Natural killer cell (primary cell): ENCODE data around the gene PRELP. TPM values are rescaled to one million over a fixed set of nuclear protein-coding genes. Genes with fewer than 3 reads are reported as not detected.

ENCODE experiments used
- ATAC-seq, 3 donors: fragments of 150-1000 bp in 2 of 3; fragments of 200-7000 bp in 1 of 3; cut with Tn5 transposase; 1 replicate in 1 of 3; 2 replicates in 2 of 3; pipeline ENCODE4 v1.10.0; 2021; ENCODE audit warnings: mild to moderate bottlenecking in 2 of 3, moderate library complexity in 2 of 3
- DNase-seq, 2 donors: peaks; one replicate each; pipeline versions ENCODE4 v3.0.0 to v3.0.0-alpha.2; 2013 to 2021; ENCODE audit warnings: mixed read lengths in 1 of 2
- H3K27ac ChIP-seq: one replicate; pipeline ENCODE4 v1.5.1; 2013; ENCODE audit warnings: mild to moderate bottlenecking, low read length
- H3K27me3 ChIP-seq: one replicate; pipeline ENCODE4 v1.6.1; 2013; ENCODE audit warnings: low read length; ENCODE audit not compliant: control insufficient read depth, insufficient read depth
- H3K36me3 ChIP-seq: one replicate; pipeline ENCODE4 v1.6.1; 2013; ENCODE audit warnings: low read length; ENCODE audit not compliant: control insufficient read depth, insufficient read depth
- H3K4me1 ChIP-seq: one replicate; pipeline ENCODE4 v1.6.1; 2013; ENCODE audit warnings: low read length; ENCODE audit not compliant: control insufficient read depth, insufficient read depth
- H3K4me3 ChIP-seq: one replicate; pipeline ENCODE4 v1.5.1; 2013; ENCODE audit warnings: low read length
- H3K9me3 ChIP-seq: one replicate; pipeline ENCODE4 v1.6.1; 2013; ENCODE audit warnings: low read length; ENCODE audit not compliant: control insufficient read depth, insufficient read depth
- H3K27ac Mint-ChIP-seq, 2 donors: one replicate each; pipeline ENCODE4 v1.8.0; 2022; ENCODE audit warnings: mild to moderate bottlenecking in 2 of 2, mixed read lengths in 2 of 2, moderate library complexity in 1 of 2
- H3K27me3 Mint-ChIP-seq, 2 donors: one replicate each; pipeline ENCODE4 v1.8.0; 2022; ENCODE audit warnings: low read depth in 2 of 2, mixed read lengths in 2 of 2
- H3K36me3 Mint-ChIP-seq: one replicate; pipeline ENCODE4 v1.8.0; 2022; ENCODE audit warnings: mixed read lengths
- H3K4me1 Mint-ChIP-seq, 2 donors: one replicate each; pipeline ENCODE4 v1.8.0; 2022; ENCODE audit warnings: mixed read lengths in 2 of 2
- H3K4me3 Mint-ChIP-seq: one replicate; pipeline ENCODE4 v1.8.0; 2022; ENCODE audit warnings: mild to moderate bottlenecking, moderate library complexity, mixed read lengths
- H3K9me3 Mint-ChIP-seq, 2 donors: one replicate each; pipeline ENCODE4 v1.8.0; 2022; ENCODE audit warnings: mixed read lengths in 2 of 2
- CTCF ChIP-seq: fragments of 200-600 bp; IDR thresholded peaks from one replicate; pipeline ENCODE4 v1.8.0; 2022; ENCODE audit warnings: antibody characterized with exemption
- WGBS: methylation state at CpG from one replicate; pipeline ENCODE4 v1.1.7; 2013; ENCODE audit warnings: missing lambda C conversion rate; ENCODE audit not compliant: insufficient coverage; 5-methylcytosine and 5-hydroxymethylcytosine counted together
- intact Hi-C: fragments of 100-400 bp; cut with micrococcal nuclease; formaldehyde crosslinking; loops from one replicate; pipeline ENCODE4 v1.14.2; 2022
- total RNA-seq, 4 donors: library from RNA; stranded (reverse); fragments of 120-200 nt in 1 of 4; gene quantifications; one replicate each; pipeline versions ENCODE4 v1.2.3 to v1.2.4, GENCODE V29; 2013 to 2022

PRELP gene
- total RNA-seq, 3 donors from 2014 or later (not counting 1 experiment from before 2014, with no cell fraction given) = not detected

- peaks cover 20 to 27% of the 10 kb centered on the region in 2 donors for H3K27me3 Mint-ChIP-seq
- WGBS = 97% methylated on average over 4 of the region's 4 CpGs
These were observed 48.2 kb upstream of the PRELP start for GRCh38 chr1:203427451-203427850.

GRCh38 chr1:203428981-203429599 is 46.5 kb upstream of the PRELP start:
- H3K36me3 Mint-ChIP-seq = no peaks in the 10 kb centered on the region
- H3K4me1 ChIP-seq = no peaks in the 10 kb centered on the region
- no peaks in the 10 kb centered on the region for H3K36me3 ChIP-seq
- WGBS = 69% methylated on average over 11 of the region's 11 CpGs
- intact Hi-C loops = no loop called here
- no peak for TF ChIP-seq CTCF
- no peak overlapping the region for H3K4me3 ChIP-seq
- no peak overlapping the region for H3K27ac Mint-ChIP-seq
- no peak overlapping the region for H3K4me3 Mint-ChIP-seq
- H3K27me3 ChIP-seq = no peaks in the 10 kb centered on the region
- no peaks in the 10 kb centered on the region for H3K4me1 Mint-ChIP-seq
- no peak for DNase-seq
- no peak for ATAC-seq
- H3K27me3 Mint-ChIP-seq = peaks cover 29 to 32% of the 10 kb centered on the region in 2 donors
- no peak overlapping the region for H3K27ac ChIP-seq
- no peaks in the 10 kb centered on the region for H3K9me3 ChIP-seq
- H3K9me3 Mint-ChIP-seq = no peaks in the 10 kb centered on the region

More at GRCh38 chr1:203427451-203427850, 48.2 kb upstream of the PRELP start:
- no peaks in the 10 kb centered on the region for H3K27me3 ChIP-seq
- Mint-ChIP-seq H3K9me3 (no peaks in the 10 kb centered on the region), H3K36me3 (no peaks in the 10 kb centered on the region), H3K4me3 (no peak overlapping the region), H3K4me1 (no peaks in the 10 kb centered on the region), H3K27ac (no peak overlapping the region)
- no peaks in the 10 kb centered on the region for H3K9me3 ChIP-seq
- no peak for TF ChIP-seq CTCF
- H3K4me1 ChIP-seq = no peaks in the 10 kb centered on the region
- DNase-seq (no peak), ATAC-seq (no peak)
- no peak overlapping the region for H3K27ac ChIP-seq
- intact Hi-C loops = no loop called here
- H3K4me3 ChIP-seq = no peak overlapping the region
- H3K36me3 ChIP-seq = no peaks in the 10 kb centered on the region

- Histone ChIP-seq H3K9me3 (no peaks in the 10 kb centered on the region), H3K36me3 (no peaks in the 10 kb centered on the region), H3K27me3 (no peaks in the 10 kb centered on the region), H3K4me1 (no peaks in the 10 kb centered on the region), H3K4me3 (no peak overlapping the region), H3K27ac (no peak overlapping the region)
- DNase-seq (no peak), ATAC-seq (no peak)
- H3K9me3 Mint-ChIP-seq = no peaks in the 10 kb centered on the region
- 94% methylated on average over 5 of the region's 7 CpGs for WGBS
- peaks cover 21 to 30% of the 10 kb centered on the region in 2 donors for H3K27me3 Mint-ChIP-seq
- no peaks in the 10 kb centered on the region for H3K4me1 Mint-ChIP-seq
- no peak overlapping the region for H3K27ac Mint-ChIP-seq
- no peak overlapping the region for H3K4me3 Mint-ChIP-seq
- TF ChIP-seq CTCF = no peak
- no peaks in the 10 kb centered on the region for H3K36me3 Mint-ChIP-seq
- intact Hi-C loops = no loop called here
These were observed 40.0 kb upstream of the PRELP start for GRCh38 chr1:203435615-203436014.
